ENCODE measurements around the gene RASSF5.

The RASSF5 gene

GRCh38 chr1:206593351-206593925 is 86.1 kb downstream of the RASSF5 start:
- no peak for TF ChIP-seq CTCF (IDR thresholded peaks at IDR 0.05)
- Histone ChIP-seq H3K36me3 (peaks cover 62 to 98% (median 83%) of the 10 kb centered on the region in 3 donors), H3K27ac (no peak overlapping the region), H3K9me3 (no peaks in the 10 kb centered on the region), H3K4me1 (peaks cover 0 to 5% (median 0%) of the 10 kb centered on the region in 4 donors), H3K27me3 (no peaks in the 10 kb centered on the region), H3K4me3 (no peak overlapping the region)
- no peak for DNase-seq
- intact Hi-C loops (cut with DNase I; ENCODE audit: low total_unique reads) = no loop called here

GRCh38 chr1:206595581-206596318 is 88.4 kb downstream of the RASSF5 start:
- H3K27me3 ChIP-seq = no peaks in the 10 kb centered on the region
- H3K9me3 ChIP-seq = no peaks in the 10 kb centered on the region
- intact Hi-C loops (cut with DNase I; ENCODE audit: low total_unique reads) = no loop called here

GRCh38 chr1:206596319-206596666 is 89.0 kb downstream of the RASSF5 start:
- Histone ChIP-seq H3K4me3 (no peak overlapping the region), H3K4me1 (no peaks in the 10 kb centered on the region), H3K36me3 (peaks cover 84 to 100% (median 99%) of the 10 kb centered on the region in 3 donors), H3K9me3 (no peaks in the 10 kb centered on the region), H3K27ac (no peak overlapping the region), H3K27me3 (no peaks in the 10 kb centered on the region)
- intact Hi-C loops (cut with DNase I; ENCODE audit: low total_unique reads) = no loop called here
- TF ChIP-seq CTCF (IDR thresholded peaks at IDR 0.05) = no peak
- no peak for DNase-seq

More at GRCh38 chr1:206595581-206596318, 88.4 kb downstream of the RASSF5 start:
- no peaks in the 10 kb centered on the region for H3K4me1 ChIP-seq
- H3K36me3 ChIP-seq = peaks cover 78 to 100% (median 98%) of the 10 kb centered on the region in 3 donors
- DNase-seq = no peak
- no peak for TF ChIP-seq CTCF (IDR thresholded peaks at IDR 0.05)
- H3K4me3 ChIP-seq = no peak overlapping the region
- no peak overlapping the region for H3K27ac ChIP-seq

GRCh38 chr1:206600527-206600926 is 93.2 kb downstream of the RASSF5 start:
- H3K27me3 ChIP-seq = no peaks in the 10 kb centered on the region
- TF ChIP-seq CTCF (IDR thresholded peaks at IDR 0.05) = no peak
- no peak for DNase-seq
- no peak overlapping the region for H3K27ac ChIP-seq
- H3K4me1 ChIP-seq = no peaks in the 10 kb centered on the region
- H3K9me3 ChIP-seq = no peaks in the 10 kb centered on the region
- no peak overlapping the region for H3K4me3 ChIP-seq
- intact Hi-C loops (cut with DNase I; ENCODE audit: low total_unique reads) = no loop called here
- peaks cover 84 to 100% (median 99%) of the 10 kb centered on the region in 3 donors for H3K36me3 ChIP-seq

- intact Hi-C loops (cut with DNase I; ENCODE audit: low total_unique reads) = no loop called here
- Histone ChIP-seq H3K9me3 (no peaks in the 10 kb centered on the region), H3K27me3 (no peaks in the 10 kb centered on the region), H3K4me3 (no peak overlapping the region), H3K4me1 (peaks cover 0 to 2% (median 0%) of the 10 kb centered on the region in 4 donors), H3K36me3 (peaks cover 56 to 99% (median 98%) of the 10 kb centered on the region in 3 donors), H3K27ac (no peak overlapping the region)
- no peak for TF ChIP-seq CTCF (IDR thresholded peaks at IDR 0.05)
- DNase-seq = no peak
Observed at GRCh38 chr1:206604861-206605260, 97.5 kb downstream of the RASSF5 start.
